Glutamatergic neuron (in vitro differentiated cells): ENCODE measurements around the gene PER3. TPM values are rescaled to one million over a fixed set of nuclear protein-coding genes. Genes with fewer than 3 reads are reported as not detected.

Experiments used
- DNase-seq: peaks from one replicate; pipeline ENCODE4 v3.0.0; 2022
- H3K27ac Mint-ChIP-seq: one replicate; pipeline ENCODE4 v1.8.0; 2020; ENCODE audit warnings: mild to moderate bottlenecking, mixed read lengths, inconsistent platforms; ENCODE audit not compliant: unreplicated experiment
- H3K27me3 Mint-ChIP-seq: one replicate; pipeline ENCODE4 v1.8.0; 2020; ENCODE audit warnings: mild to moderate bottlenecking, moderate library complexity, mixed read lengths, inconsistent platforms; ENCODE audit not compliant: unreplicated experiment
- H3K36me3 Mint-ChIP-seq: one replicate; pipeline ENCODE4 v1.8.0; 2020; ENCODE audit warnings: mild to moderate bottlenecking, mixed read lengths, inconsistent platforms; ENCODE audit not compliant: unreplicated experiment
- H3K4me1 Mint-ChIP-seq: one replicate; pipeline ENCODE4 v1.8.0; 2020; ENCODE audit warnings: mild to moderate bottlenecking, low read depth, mixed read lengths, inconsistent platforms; ENCODE audit not compliant: unreplicated experiment
- H3K4me3 Mint-ChIP-seq: one replicate; pipeline ENCODE4 v1.8.0; 2020; ENCODE audit warnings: mild to moderate bottlenecking, mixed read lengths, inconsistent platforms; ENCODE audit not compliant: unreplicated experiment
- H3K9me3 Mint-ChIP-seq: one replicate; pipeline ENCODE4 v1.8.0; 2020; ENCODE audit warnings: mild to moderate bottlenecking, moderate library complexity, mixed read lengths, inconsistent platforms; ENCODE audit not compliant: unreplicated experiment
- CTCF ChIP-seq: fragments of 200-600 bp; sonication (generic); IDR thresholded peaks from one replicate; pipeline ENCODE4 v1.5.0; 2021; ENCODE audit not compliant: partially characterized antibody, unreplicated experiment
- total RNA-seq: library from RNA; stranded (reverse); fragmentation: NEBNext Ultra II Directional; extraction: Animal tissue kit (Norgen Biotek cat#: 25700); gene quantifications from one replicate; pipeline ENCODE4 v1.2.1, GENCODE V29; 2021; ENCODE audit not compliant: unreplicated experiment

The PER3 gene
- total RNA-seq, 1 donor from 2014 or later = 3.6 TPM

DNA sequence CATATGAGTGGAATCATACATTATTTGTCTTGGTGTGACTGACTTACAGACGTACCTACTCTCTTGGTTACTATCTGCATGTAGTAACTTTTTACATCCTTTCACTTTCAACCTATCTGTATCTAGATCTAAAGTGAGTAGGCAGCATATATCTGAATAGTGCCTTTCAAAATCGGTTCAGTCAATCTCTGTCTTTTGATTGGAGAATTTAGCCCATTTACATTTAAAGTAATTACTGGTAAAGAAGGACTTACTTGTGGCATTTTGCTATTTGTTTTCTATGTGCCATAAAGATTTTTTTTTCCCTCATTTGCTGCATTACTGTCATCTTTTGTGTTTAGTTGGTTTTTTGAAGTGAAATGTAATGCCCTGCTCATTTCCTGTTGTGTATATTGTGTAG is 54.6 kb downstream of the PER3 start:
- no peak overlapping the region for H3K27ac Mint-ChIP-seq
- H3K36me3 Mint-ChIP-seq = peaks cover 25% of the 10 kb centered on the region
- TF ChIP-seq CTCF = no peak
- no peaks in the 10 kb centered on the region for H3K4me1 Mint-ChIP-seq
- no peak overlapping the region for H3K4me3 Mint-ChIP-seq
- H3K27me3 Mint-ChIP-seq = no peaks in the 10 kb centered on the region
- no peak for DNase-seq
- peaks cover 8% of the 10 kb centered on the region for H3K9me3 Mint-ChIP-seq

DNA sequence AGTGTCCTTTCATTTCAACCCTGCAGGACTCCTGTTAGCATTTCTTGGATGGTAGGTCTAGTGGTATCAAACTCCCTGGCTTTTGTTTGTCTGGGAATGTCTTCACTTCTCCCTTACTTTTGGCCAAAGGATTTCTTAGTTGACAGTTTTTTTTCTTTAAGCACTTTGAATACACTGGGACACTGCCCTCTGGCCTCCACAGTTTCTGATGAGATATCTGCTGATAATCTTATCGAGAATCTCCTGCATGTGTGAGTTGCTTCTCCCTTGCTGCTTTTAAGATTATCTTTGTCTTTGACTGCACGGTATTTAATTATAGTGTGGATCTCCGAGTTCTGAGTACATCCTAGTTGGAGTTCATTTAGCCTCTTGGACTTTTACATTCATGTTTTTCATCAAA is 55.4 kb downstream of the PER3 start:
- TF ChIP-seq CTCF = no peak
- no peak for DNase-seq
- H3K27ac Mint-ChIP-seq = no peak overlapping the region
- H3K4me1 Mint-ChIP-seq = no peaks in the 10 kb centered on the region
- H3K36me3 Mint-ChIP-seq = peaks cover 25% of the 10 kb centered on the region
- no peaks in the 10 kb centered on the region for H3K27me3 Mint-ChIP-seq
- H3K9me3 Mint-ChIP-seq = peaks cover 8% of the 10 kb centered on the region
- H3K4me3 Mint-ChIP-seq = no peak overlapping the region

DNA sequence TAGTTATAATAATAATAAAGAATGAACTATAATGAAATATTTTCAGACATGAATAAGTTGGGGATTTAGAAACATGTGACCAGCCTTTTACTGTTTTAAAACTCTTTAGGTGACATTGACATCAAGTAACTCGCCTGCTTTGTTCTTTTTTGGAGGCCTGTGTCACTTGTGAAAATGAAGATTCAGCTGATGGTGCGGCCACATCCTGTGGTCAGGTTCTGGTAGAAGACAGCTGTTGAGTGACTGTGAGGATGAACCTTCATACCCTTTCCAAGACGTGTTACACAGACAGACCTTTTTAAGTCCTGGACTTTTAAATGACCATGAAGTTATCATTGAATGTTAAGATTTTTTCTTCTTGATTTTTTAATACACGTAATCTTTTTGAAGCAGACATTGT is 58.4 kb downstream of the PER3 start:
- peaks cover 18% of the 10 kb centered on the region for H3K36me3 Mint-ChIP-seq
- no peaks in the 10 kb centered on the region for H3K27me3 Mint-ChIP-seq

DNA sequence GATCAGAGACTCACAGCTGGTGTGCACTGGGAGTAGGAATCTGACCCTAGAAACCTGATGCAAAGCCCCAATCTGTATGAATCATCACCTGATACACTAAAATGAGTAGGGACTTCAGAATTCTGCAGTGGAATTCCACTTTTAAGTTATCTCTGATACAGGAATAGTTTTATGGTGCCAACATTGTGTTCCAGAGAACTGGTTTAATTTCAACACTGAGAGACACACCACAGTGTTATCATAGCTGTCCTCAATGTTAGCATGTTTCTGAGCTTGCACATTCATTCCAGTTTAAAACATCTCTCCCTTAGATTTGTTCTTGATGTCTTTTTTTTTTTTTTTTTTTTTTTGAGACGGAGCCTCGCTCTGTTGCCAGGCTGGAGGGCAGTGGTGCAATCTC is 61.7 kb downstream of the PER3 start:
- no peak for TF ChIP-seq CTCF
- no peaks in the 10 kb centered on the region for H3K4me1 Mint-ChIP-seq

More for the DNA sequence above, 58.4 kb downstream of the PER3 start:
- TF ChIP-seq CTCF = no peak
- no peak for DNase-seq
- no peak overlapping the region for H3K4me3 Mint-ChIP-seq
- H3K27ac Mint-ChIP-seq = no peak overlapping the region
- H3K4me1 Mint-ChIP-seq = no peaks in the 10 kb centered on the region
- H3K9me3 Mint-ChIP-seq = peaks cover 7% of the 10 kb centered on the region

GRCh38 chr1:7846656-7847055 is 62.6 kb downstream of the PER3 start:
- Mint-ChIP-seq H3K36me3 (no peaks in the 10 kb centered on the region), H3K27ac (no peak overlapping the region), H3K27me3 (no peaks in the 10 kb centered on the region), H3K9me3 (no peaks in the 10 kb centered on the region), H3K4me1 (no peaks in the 10 kb centered on the region), H3K4me3 (no peak overlapping the region)
- DNase-seq = no peak
- no peak for TF ChIP-seq CTCF

More for the DNA sequence above, 61.7 kb downstream of the PER3 start:
- Mint-ChIP-seq H3K27me3 (no peaks in the 10 kb centered on the region), H3K4me3 (no peak overlapping the region), H3K9me3 (peaks cover 1% of the 10 kb centered on the region), H3K27ac (no peak overlapping the region), H3K36me3 (peaks cover 4% of the 10 kb centered on the region)
- no peak for DNase-seq
